HL-60/S4 treated with retinoic acid at 250 ng/mL for 4 days and 3 days (cell line): ENCODE data around the gene PITPNM3.
"Not testable (repeated sequence)": the region's sequence is repeated elsewhere in the genome, so short reads cannot be mapped to it uniquely, and the experiment has no call there.

Experiments
- in situ Hi-C: fragments of 300-500 bp; cut with MboI; formaldehyde crosslinking; loops from 2 replicates; pipeline ENCODE4 v1.7.0; 2022; ENCODE audit warnings: low sequenced_read_pairs

Gene PITPNM3

DNA sequence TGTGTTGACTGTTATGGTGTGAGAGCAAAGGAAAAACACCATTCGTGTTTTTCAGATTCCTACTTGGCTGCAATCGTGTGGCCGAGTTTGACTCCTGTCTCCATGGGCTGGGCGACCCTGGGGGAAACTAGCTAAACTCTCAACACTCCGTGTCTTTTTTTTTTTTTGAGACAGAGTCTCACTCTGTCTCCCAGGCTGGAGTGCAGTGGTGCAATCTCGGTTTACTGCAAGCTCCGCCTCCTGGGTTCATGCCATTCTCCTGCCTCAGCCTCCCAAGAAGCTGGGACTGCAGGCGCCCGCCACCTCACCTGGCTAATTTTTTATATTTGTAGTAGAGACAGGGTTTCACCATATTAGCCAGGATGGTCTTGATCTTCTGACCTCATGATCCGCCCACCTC is 73.6 kb downstream of the PITPNM3 start:
- in situ Hi-C loops = not testable (repeated sequence)

DNA sequence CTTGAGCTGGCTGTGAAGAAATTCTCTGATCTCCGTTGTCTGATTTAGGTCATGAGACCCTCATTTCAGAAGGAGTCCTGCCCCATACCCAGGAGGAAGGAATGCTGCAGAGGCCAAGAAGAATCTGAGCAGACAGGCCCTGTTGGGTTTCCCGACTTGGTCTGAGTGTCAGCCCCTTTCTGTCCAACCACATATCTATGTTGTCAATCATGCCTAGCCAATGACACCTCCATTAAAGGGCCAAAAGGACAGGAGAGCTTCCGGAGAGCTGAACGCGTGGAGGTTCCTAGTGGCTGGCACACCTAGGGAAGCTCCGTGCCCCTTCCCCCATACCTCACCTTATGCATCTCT is 74.3 kb downstream of the PITPNM3 start:
- in situ Hi-C loops = no loop called here

DNA sequence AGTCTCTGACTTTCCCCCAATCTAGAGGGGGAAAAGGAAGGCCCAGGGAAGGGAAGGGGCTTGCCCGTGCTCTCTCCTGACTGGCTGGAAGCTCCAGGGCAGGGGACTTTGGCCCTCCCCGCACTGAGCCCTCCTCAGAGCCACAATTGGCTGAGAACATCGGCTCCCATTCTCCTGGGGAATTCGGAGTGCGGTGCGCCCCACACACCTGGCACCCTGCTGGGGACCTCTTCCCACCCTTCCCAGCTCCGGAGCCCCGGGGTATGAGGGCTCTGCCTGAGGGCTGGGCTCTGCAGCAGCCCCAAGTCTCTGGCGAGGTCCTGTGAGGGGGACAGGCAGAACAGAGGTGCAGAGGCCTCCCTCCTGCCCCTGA is 76.1 kb downstream of the PITPNM3 start:
- in situ Hi-C loops = no loop called here

DNA sequence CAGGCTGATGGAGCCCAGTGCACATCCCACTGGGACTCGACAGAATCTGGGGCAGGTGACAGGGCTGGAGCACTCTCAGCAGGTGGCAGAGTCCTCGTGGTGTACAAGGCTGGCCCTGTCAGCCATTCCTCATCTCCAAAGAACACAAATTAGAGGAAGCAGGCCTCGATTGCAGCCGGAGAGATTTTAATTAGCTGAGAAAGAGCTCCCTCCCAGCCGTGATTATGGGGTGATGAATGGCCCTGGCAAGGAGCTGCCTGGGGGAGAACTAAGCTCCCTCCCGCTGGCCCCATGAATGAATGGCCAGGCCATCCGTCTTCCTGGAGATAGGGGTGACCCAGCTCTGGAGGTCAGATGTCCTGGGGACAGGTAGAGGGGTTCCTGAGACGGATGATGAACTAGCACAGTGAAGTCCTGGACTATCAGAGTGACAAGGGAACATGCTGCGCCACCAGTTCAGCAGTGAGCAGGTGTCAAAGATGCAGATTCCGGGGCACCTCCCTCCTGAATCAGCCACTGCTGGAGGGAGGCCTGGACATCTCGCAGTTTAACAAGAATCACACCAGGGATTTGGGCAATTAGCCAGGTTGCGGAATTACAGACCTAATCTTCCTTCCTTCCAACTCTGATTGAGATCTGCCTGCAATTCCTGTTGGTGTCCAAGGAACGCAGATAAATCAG is 76.6 kb downstream of the PITPNM3 start:
- in situ Hi-C loops = no loop called here

DNA sequence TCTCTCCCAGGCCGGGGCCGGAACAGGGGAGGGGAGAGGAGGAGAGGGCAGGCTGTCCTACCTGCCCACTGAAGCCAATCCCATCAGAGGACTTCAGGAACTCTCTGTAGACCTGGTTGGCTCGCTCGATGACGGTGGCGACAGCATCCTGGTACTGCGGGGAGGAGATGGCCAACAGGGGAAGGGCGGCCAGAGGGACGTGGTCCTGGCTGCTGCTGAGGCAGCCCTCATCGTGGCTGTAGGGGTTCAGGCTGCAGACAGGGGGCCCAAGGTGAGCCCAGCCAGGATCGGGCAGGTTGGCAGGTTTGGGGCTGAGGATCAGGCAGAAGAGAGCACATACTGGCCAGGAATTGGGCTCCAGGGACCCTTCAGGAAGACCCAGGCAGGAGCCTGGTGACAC is 77.9 kb downstream of the PITPNM3 start:
- in situ Hi-C loops = no loop called here

DNA sequence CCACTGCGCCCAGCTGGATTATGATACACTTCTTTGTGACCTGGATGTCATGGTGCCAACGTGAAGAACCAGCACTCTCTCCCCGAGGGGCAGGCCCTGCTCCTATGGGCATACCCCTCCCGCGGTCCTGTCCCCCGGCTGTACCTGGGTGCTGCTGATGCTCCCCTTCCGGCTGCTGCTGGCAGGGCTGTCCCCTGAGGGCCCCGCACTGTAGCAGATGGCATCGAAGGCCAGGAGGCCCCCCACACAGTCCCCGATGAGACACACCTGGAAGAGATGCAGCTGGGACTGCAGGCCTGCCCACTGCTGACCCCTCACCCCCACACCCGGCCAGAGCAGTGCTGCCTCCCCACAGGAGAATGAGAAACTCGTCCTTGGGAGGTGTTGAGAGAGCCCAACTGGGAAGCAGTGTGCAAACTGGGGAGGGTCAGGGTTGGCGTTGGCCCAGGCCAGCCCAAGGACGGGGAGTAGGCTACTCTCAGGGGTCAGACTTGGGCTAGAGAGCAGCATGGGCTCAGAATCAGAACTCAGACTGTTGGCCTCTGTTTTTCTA is 78.4 kb downstream of the PITPNM3 start:
- in situ Hi-C loops = no loop called here

DNA sequence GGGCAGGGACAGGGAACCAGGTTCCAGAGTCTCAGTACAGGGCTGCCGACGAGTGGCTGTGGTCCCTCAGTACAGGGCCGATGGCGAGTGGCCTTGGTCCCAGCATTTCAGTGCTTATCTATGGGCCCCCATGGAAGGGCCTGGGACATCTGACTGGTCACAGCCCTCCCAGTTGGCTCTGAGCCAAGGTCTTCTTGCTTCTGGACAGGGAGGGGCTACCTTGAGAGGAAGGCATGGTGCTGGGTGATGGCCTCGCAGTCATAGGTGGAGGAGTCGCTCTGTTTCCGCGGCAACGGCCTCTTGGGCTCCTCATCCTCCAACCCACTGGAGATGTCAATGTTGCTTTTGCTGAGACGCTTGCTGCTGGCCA is 79.6 kb downstream of the PITPNM3 start:
- in situ Hi-C loops = no loop called here

DNA sequence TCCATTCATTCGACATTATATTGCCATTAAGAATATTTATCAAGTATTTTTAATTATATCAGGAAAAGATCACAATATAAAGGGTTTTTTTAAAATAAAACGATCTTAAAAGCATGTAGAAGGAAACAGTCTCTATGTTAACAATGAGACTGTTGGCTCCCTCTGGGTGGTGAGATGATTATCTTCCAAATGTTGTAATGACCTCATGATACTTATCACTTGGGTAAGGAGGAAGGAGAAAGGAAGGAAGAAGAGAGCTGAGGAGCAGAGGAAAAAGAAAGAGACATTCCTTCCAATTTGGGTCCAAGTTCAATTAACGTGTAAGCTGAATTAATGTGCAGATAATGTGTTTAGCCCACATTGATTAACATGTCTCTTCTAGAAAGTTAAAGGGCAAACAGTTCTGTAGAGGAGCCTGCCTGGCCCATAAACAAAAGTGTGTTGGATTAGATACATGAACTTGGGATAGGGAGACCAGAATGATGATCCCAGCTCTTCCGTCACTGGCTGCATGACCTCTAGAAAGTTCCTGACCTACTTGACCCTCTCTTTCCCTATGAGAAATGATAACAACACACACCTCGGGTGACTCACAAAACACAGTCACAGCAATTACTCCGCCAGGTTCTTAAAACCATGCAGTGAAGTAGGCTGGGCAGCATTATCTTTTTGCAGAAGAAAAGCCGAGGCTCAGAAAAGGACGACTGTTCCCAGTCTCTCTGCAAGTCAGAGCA is 80.1 kb downstream of the PITPNM3 start:
- in situ Hi-C loops = no loop called here

DNA sequence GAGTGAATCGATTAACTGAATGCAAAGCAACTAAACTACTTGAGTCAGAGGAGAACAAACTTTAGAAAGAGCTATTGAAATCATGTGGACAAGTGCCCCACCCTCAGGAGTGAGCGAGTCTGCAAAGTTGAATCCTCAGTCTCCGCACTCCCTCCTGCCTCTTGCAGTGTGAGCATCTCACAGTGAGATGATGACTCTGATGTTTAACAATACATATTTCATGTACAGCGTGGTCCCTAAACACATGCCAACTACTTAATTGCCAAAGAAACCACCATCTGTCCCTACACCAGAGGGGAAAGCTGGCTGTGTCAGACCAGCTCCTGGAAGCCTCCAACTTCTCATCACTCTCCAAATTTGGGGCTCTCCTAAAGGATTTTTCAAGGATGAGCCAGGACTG is 80.9 kb downstream of the PITPNM3 start:
- in situ Hi-C loops = no loop called here

DNA sequence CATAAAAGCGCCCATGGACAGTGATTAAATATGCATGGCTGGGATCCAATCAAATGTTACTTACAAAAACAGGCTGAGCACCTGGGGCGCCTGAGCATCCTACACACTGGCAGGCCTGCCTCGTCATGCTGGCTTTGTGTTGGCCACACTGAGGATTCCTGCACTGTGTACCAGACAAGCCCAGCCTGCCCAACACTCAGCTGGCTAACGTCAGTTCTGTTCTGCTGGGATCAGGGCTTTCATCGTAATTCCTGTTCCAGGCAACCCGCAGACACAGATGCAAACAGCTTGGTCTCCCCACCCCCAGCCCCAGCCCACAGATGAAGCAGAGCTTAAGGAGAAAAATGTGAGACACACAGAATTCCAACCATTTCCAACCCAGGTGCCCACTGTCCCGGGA is 81.4 kb downstream of the PITPNM3 start:
- in situ Hi-C loops = loop anchor here (25.0 kb wide), 1 partner anchor 537 kb away; the partner anchor contains the start of genes BCL6B and RNASEK

DNA sequence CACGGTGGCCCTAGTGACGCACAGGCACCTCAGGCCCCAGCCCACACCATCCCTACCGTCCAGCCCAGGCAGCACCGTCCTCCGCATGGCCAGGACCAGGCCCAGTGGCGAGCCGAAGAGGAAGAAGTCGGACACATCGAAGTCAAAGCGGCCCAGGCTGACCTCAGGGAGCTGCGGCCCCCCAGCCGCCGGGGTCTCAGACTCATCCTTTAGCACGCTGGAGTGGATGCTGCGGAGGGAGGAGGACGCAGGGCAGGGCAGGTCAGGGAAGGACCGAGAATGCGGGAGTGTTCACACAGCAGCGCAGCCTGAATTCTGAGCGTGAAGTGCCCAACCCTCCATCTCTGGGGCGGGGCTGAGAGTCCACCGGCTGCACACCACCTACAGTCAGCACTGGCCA is 82.0 kb downstream of the PITPNM3 start:
- in situ Hi-C loops = loop anchor here (25.0 kb wide), 1 partner anchor 538 kb away; the partner anchor contains the start of genes BCL6B and RNASEK

DNA sequence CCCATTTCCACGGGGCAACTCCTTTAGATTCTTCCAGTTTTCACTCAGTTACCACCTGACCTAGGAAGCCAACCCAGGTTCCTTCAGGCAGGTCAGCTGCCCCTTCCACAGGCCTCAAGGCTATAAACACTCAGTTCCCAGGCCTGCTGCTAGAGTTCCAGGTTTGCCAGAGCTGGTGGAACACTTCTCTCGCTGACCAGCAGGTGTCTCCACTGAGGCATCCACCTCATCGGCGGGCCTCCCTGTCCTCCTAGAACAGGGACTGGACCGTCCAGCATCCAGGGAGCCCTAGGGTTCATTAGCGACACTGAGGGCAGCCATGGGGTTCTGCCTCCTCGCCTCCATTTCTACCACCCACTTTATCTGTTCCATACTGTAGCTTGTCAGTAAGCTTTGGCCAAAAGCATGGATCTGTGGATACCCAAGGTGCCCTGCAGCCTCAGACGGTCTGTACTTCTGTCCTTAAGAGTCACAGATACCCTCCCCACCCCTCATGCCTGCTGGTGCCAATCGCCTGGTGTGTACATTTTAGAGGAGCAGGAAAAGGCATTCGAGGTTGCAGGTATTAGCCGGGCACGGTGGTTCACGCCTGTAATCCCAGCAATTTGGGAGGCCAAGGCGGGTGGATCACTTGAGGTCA is 83.1 kb downstream of the PITPNM3 start:
- in situ Hi-C loops = loop anchor here (25.0 kb wide), 1 partner anchor 539 kb away; the partner anchor contains the start of genes BCL6B and RNASEK

DNA sequence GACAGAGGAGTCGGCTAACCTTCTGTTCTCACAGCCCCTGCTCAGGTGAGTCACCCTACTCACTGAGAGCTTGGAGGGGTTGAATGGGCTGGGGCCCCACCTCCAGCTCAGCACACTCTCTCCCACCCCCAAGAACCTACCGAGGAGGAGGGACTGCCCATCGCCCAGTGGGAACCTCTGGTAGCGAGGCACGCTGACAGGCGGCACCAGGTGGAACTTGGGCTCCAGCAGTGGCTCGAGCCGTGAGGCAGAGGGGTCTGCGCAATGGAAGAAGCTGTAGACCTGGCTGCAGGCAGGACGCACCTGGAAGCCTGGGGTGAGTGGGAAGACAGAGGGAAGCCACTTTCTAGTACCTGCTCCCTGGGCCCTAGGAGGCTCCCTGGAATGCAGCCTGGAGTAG is 83.8 kb downstream of the PITPNM3 start:
- in situ Hi-C loops = loop anchor here (25.0 kb wide), 1 partner anchor 540 kb away; the partner anchor contains the start of genes BCL6B and RNASEK

DNA sequence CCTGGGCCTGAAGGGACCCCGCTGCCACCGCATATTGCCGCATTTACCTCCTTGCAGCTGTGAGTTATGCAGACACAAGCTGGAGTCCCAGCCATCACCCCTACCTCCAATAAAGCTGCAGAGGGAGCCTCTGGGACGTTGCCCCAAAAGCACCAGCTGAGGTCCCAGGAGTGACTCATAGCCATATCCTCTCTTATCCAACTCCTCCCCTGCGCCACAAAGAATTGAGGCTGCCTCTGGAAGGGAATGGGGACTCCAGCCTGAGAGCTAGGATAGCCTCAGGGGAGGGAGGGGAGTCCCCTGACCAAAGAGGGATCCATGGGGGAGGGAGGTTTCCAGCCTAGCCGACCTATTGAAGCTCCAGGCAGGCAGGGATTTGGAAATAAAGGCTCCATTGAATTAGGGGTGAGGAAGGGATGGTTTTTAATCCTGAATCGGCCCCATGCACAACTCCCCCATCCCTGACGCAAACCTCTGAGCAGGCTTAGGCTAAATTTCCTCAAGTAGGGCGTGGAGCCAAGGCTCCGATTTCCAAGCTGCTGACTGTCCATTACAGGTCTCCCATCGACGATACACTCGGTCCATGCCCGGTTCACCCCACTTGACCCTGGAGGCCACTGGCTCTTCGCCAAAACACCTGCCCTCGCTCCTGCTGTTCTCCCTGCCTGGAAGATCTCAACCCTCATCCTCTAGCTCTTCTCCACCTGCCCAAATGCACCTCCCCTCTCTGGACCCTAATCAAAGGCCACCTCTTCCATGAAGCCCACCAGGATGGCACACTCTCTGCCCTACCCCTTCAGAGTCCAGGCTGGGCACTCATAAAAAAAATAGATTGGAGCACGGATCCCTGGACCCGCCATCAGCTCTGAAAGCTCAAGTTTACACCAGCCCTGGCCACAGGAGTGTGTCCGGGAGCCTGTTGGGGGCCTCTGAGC is 84.6 kb downstream of the PITPNM3 start:
- in situ Hi-C loops = loop anchor here (25.0 kb wide), 1 partner anchor 541 kb away; the partner anchor contains the start of genes BCL6B and RNASEK

DNA sequence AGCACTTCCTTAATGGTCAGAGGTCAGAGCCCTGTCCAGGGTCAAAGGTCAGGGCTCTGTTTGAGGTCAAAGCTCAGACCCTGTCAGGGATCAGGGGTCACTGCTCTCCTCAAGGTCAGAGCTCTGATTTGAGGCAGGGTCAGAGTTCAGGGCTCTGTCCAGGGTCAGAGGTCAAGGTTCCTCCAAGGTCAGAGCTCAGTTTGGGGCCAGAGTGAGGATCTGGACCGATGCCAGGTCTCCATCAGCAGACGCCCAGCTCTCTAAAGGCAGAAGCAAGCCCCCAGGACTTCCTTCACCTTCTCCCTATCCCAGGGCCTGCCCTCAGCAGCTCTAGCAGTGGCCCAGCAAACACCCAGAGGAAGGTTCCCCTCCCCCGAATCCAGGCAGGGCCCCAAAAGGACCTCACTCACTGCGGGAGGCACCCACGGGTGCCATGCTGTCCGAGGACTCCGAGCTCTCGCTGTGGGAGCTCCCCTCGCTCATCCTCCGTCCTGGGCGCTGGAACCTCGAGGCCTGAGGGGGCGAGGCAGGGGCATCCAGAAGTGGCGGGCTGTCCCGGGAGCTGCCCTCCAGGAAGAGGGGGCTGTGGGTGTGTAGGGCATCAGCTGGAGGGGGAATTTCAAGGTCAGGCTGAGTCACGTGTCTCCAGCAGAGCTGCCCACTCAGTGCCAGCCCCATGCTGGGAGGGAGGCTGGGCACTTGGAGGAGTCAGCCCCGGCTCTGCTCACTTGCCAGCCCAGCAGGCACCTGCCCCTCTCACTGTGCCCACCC is 85.4 kb downstream of the PITPNM3 start:
- in situ Hi-C loops = loop anchor here (25.0 kb wide), 1 partner anchor 541 kb away; the partner anchor contains the start of genes BCL6B and RNASEK

DNA sequence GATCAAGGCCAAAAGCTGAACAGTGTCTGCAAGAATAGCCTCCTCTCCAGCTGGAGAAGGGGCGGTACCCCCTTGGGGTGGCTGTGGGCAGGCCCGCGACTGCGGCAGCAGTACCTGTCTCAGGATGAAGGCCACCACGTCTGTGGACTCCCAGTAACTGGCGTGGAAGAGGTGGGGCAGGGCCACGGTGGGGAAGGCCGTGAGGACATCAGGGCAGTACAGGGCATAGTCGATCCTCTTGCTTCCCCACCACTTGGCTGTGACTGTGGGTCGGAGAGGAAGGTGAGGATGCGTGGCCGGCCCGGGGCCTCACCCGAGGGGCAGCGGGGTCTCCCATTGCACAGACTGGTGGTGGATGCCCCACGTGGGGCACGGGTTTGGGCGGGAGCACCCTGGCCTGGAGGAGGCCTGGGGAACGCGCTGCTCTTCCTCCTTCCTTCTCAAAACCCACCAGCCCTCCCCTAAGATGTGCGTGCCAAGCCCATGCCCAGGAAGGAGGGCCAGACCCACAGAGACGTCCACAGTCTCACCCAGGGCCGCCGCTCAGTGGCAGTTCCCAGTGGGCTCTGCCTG is 86.1 kb downstream of the PITPNM3 start:
- in situ Hi-C loops = loop anchor here (25.0 kb wide), 1 partner anchor 542 kb away; the partner anchor contains the start of genes BCL6B and RNASEK

DNA sequence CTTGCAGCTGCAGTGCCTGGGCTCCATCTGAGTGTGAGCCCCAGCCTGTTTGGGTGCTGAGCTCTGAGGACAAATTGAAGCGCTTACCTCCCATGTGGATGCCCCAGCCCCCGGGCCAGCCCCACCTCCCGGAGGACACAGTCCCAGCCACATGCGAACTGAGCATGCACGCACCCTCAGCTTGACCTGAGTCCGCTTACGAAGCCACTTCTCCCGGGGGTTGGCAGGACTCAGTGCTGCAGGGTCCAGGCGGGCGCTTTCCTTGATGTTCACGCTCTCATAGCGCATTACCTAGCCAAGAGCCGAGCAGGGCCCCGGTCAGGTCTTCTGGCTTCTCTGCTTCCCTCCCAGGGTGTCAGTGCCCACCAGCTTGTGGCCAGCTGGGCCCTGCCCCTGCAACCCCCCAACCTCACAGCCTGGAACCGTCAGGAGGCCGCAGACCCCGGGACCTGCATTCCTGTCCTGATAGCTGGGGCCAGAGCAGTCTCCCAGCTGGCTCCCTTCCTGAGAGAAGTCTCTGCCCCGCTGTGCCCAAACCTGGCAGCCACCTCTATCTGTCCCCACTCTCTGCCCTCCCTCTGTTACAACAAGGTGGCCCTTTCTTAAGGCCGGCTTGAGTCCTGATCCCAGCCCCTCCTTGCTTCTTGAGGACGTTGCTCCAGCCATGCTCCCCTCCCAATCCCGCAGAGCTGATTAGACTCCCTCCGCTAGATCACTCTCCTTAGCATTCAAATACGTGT is 88.1 kb downstream of the PITPNM3 start:
- in situ Hi-C loops = loop anchor here (25.0 kb wide), 1 partner anchor 544 kb away; the partner anchor contains the start of genes BCL6B and RNASEK

DNA sequence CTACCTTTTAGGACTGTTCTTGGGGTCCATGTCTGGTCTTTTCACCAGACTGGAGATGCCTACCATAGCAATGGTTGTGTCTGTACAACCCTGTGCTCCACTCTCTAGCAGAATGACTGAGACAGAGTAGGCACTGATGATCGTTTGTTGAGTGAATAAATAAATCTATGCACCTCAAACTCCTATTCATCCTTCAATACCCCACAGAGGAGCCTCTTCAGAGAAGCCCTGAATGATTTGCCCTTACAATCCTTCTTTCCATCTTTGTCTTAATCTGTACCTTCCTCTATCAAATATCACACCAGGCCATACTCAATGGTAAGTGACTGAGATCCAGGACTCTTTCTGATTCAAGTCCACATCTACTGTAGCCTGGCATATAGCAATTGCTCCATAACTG is 88.8 kb downstream of the PITPNM3 start:
- in situ Hi-C loops = loop anchor here (25.0 kb wide), 1 partner anchor 545 kb away; the partner anchor contains the start of genes BCL6B and RNASEK
